Frontal cortex (tissue), 4 donors: ENCODE results near the gene NLRP1. TPM values are rescaled to one million over a fixed set of nuclear protein-coding genes. Genes with fewer than 3 reads are reported as not detected.
"Not testable (repeated sequence)": the region's sequence is repeated elsewhere in the genome, so short reads cannot be mapped to it uniquely, and the experiment has no call there.

Source experiments
- DNase-seq, 2 donors: peaks; one replicate each; pipeline ENCODE4 v3.0.0; 2012; ENCODE audit warnings: low spot score in 2 of 2
- FAIRE-seq: peaks from 2 replicates; lab custom pipeline; 2012; peaks lifted over from hg19 to GRCh38; lab: Jason Lieb, UNC
- total RNA-seq: library from RNA; depleted of rRNA; stranded (reverse); fragments of >200 nt; gene quantifications from one replicate; pipeline ENCODE4 v1.2.3, GENCODE V29; 2014
- donor health status: control.
- donor health status: control.
- donor health status: control.

The NLRP1 gene
- total RNA-seq, 1 donor from 2014 or later: 85.6 TPM

- FAIRE-seq: no peak
These were observed 7.7 kb upstream of the NLRP1 start for GRCh38 chr17:5591966-5592365.

GRCh38 chr17:5588584-5588983 lies 4.3 kb upstream of the NLRP1 start:
- FAIRE-seq: no peak
- DNase-seq: no peak

More at GRCh38 chr17:5591966-5592365, 7.7 kb upstream of the NLRP1 start:
- no peak for DNase-seq

GRCh38 chr17:5587438-5588032 lies 3.2 kb upstream of the NLRP1 start:
- FAIRE-seq (no peak), DNase-seq (peak; percentile 40 to 73)

GRCh38 chr17:5585836-5586521 lies 1.7 kb upstream of the NLRP1 start:
- DNase-seq: no peak
- FAIRE-seq: no peak

- no peak for DNase-seq
- no peak for FAIRE-seq
These were observed 1.0 kb upstream of the NLRP1 start for GRCh38 chr17:5585287-5585794.

GRCh38 chr17:5583426-5584382 lies 605 bp downstream of the NLRP1 start:
- FAIRE-seq: no peak
- no peak for DNase-seq

GRCh38 chr17:5582209-5583185 lies 1.8 kb downstream of the NLRP1 start:
- FAIRE-seq (no peak), DNase-seq (no peak)

GRCh38 chr17:5581655-5582054 lies 2.7 kb downstream of the NLRP1 start:
- FAIRE-seq (no peak), DNase-seq (no peak)

GRCh38 chr17:5580969-5581368 lies 3.3 kb downstream of the NLRP1 start:
- DNase-seq (no peak), FAIRE-seq (no peak)

- DNase-seq (no peak), FAIRE-seq (no peak)
These were observed 3.9 kb downstream of the NLRP1 start for GRCh38 chr17:5580367-5580766.

- DNase-seq, FAIRE-seq: not testable (repeated sequence)
These were observed 5.5 kb downstream of the NLRP1 start for GRCh38 chr17:5578768-5579167.

GRCh38 chr17:5573017-5573416 lies 11.3 kb downstream of the NLRP1 start:
- not testable (repeated sequence) for DNase-seq, FAIRE-seq

GRCh38 chr17:5571281-5571680 lies 13.0 kb downstream of the NLRP1 start:
- no peak for FAIRE-seq
- no peak for DNase-seq

GRCh38 chr17:5565808-5566207 lies 18.5 kb downstream of the NLRP1 start:
- peak; percentile 67 for FAIRE-seq
- DNase-seq: no peak

GRCh38 chr17:5563456-5563855 lies 20.9 kb downstream of the NLRP1 start:
- DNase-seq (no peak), FAIRE-seq (no peak)

GRCh38 chr17:5562661-5563360 lies 21.5 kb downstream of the NLRP1 start:
- FAIRE-seq: no peak
- no peak for DNase-seq

- DNase-seq (no peak), FAIRE-seq (no peak)
These were observed 22.4 kb downstream of the NLRP1 start for GRCh38 chr17:5561736-5562571.
